HepG2 (cell line): ENCODE data around the gene OR52A1. TPM values are rescaled to one million over a fixed set of nuclear protein-coding genes. Genes with fewer than 3 reads are reported as not detected.
"Not testable (repeated sequence)": the region's sequence is repeated elsewhere in the genome, so short reads cannot be mapped to it uniquely, and the experiment has no call there.

Experiments used
- ATAC-seq: fragments of 200-7000 bp; cut with Tn5 transposase; 3 replicates; pipeline ENCODE4 v1.9.1; 2020; ENCODE audit warnings: mild to moderate bottlenecking, moderate library complexity
- BruUV-seq: library from RNA; stranded (reverse); fragments of 400-500 nt; replicated peaks from 2 replicates; lab custom pipeline; 2021; lab: Mats Ljungman, UMichigan
- CTCF ChIA-PET: fragments of 300-600 bp; formaldehyde crosslinking; extraction: SDS; loops from one replicate; lab custom pipeline; 2021; ENCODE audit warnings: low total read pairs, inconsistent platforms, low intra/inter-chr PET ratio; lab: Yijun Ruan, JAX
- POLR2A ChIA-PET: fragments of 350-600 bp; sonication (Branson Sonifier 250); formaldehyde crosslinking; loops from one replicate; lab custom pipeline; 2020; ENCODE audit warnings: antibody characterized with exemption, inconsistent platforms; lab: Yijun Ruan, JAX
- DNase-seq: peaks from one replicate; pipeline ENCODE4 v3.0.0-alpha.2; 2015; ENCODE audit warnings: low spot score
- FAIRE-seq: peaks from 3 replicates; lab custom pipeline; 2011; peaks lifted over from hg19 to GRCh38; lab: Jason Lieb, UNC
- H2AFZ ChIP-seq: one replicate; pipeline ENCODE4 v1.6.1; 2011; ENCODE audit warnings: low read length, inconsistent platforms
- H3K27ac ChIP-seq: fragments of 300-600 bp; 3 replicates; pipeline ENCODE4 v1.8.0; 2011; ENCODE audit warnings: mixed run types, mild to moderate bottlenecking, mixed read lengths, low read length, inconsistent platforms; ENCODE audit not compliant: insufficient read depth; ENCODE audit errors: extremely low read length
- H3K27me3 ChIP-seq, 2 experiments: fragments of 200-600 bp in 1 of 2; 2 replicates in 1 of 2; 3 replicates in 1 of 2; pipeline versions ENCODE4 v1.6.0 to v1.8.0; 2011; ENCODE audit warnings: low read length in 2 of 2, mild to moderate bottlenecking in 2 of 2, moderate library complexity in 2 of 2, inconsistent platforms in 1 of 2; ENCODE audit not compliant: insufficient read depth in 2 of 2, control insufficient read depth in 1 of 2
- H3K36me3 ChIP-seq, 2 experiments: fragments of 200-600 bp in 1 of 2; replicated peaks in 1 of 2; 2 replicates in 1 of 2; 3 replicates in 1 of 2; pipeline versions ENCODE4 v1.5.1 to v1.8.0; 2011; ENCODE audit warnings: low read length in 2 of 2, inconsistent platforms in 1 of 2; ENCODE audit not compliant: insufficient read depth in 2 of 2, control insufficient read depth in 1 of 2
- H3K4me1 ChIP-seq: 2 replicates; pipeline ENCODE4 v1.5.1; 2012; ENCODE audit warnings: low read length, inconsistent platforms; ENCODE audit not compliant: insufficient read depth
- H3K4me2 ChIP-seq: 2 replicates; pipeline ENCODE4 v1.6.0; 2011; ENCODE audit warnings: low read depth, low read length, inconsistent platforms
- H3K4me3 ChIP-seq, 3 experiments: fragments of 200-600 bp in 1 of 3; sonication (generic), shearing (Covaris generic) in 1 of 3; replicated peaks in 1 of 3; 2 replicates each; pipeline ENCODE4 v1.5.1; 2011 to 2016; ENCODE audit warnings: low read length in 3 of 3, inconsistent platforms in 2 of 3, low read depth in 2 of 3, mild to moderate bottlenecking in 2 of 3, control low read depth in 1 of 3, mixed read lengths in 1 of 3; ENCODE audit not compliant: insufficient read depth in 1 of 3
- H3K79me2 ChIP-seq: one replicate; pipeline ENCODE4 v1.6.1; 2011; ENCODE audit warnings: low read length, inconsistent platforms; ENCODE audit not compliant: insufficient read depth
- H3K9ac ChIP-seq: 2 replicates; pipeline ENCODE4 v1.6.0; 2011; ENCODE audit warnings: mild to moderate bottlenecking, low read depth, low read length, inconsistent platforms; ENCODE audit not compliant: insufficient read depth
- H3K9me3 ChIP-seq: 2 replicates; pipeline ENCODE4 v1.5.1; 2012; ENCODE audit warnings: mild to moderate bottlenecking, low read length
- H4K20me1 ChIP-seq: 2 replicates; pipeline ENCODE4 v1.6.0; 2011; ENCODE audit warnings: inconsistent platforms, mild to moderate bottlenecking, low read length, moderate library complexity; ENCODE audit not compliant: insufficient read depth
- CENPX ChIP-seq: sonication (generic); formaldehyde crosslinking; IDR thresholded peaks from 2 replicates; pipeline ENCODE4 v1.9.0; 2021; ENCODE audit warnings: mild to moderate bottlenecking, missing genetic modification reagents, moderate library complexity
- FOSL2 ChIP-seq: sonication (generic); formaldehyde crosslinking; IDR thresholded peaks from 2 replicates; pipeline ENCODE4 v1.4.0; 2020; ENCODE audit warnings: missing genetic modification reagents
- IRX3 ChIP-seq: sonication (generic); formaldehyde crosslinking; IDR thresholded peaks from 2 replicates; pipeline ENCODE4 v1.8.1; 2023; ENCODE audit warnings: mild to moderate bottlenecking, low read depth, missing genetic modification reagents, borderline replicate concordance
- KLF15 ChIP-seq: sonication (generic); formaldehyde crosslinking; IDR thresholded peaks from 2 replicates; pipeline ENCODE4 v1.8.1; 2023; ENCODE audit warnings: borderline replicate concordance, mild to moderate bottlenecking, inconsistent platforms, missing genetic modification reagents, mixed read lengths
- LRRFIP1 ChIP-seq: sonication (generic); formaldehyde crosslinking; conservative IDR thresholded peaks from 2 replicates; pipeline ENCODE4 v1.4.0; 2020; ENCODE audit warnings: missing genetic modification reagents
- MAFF ChIP-seq: IDR thresholded peaks from 2 replicates; pipeline ENCODE4 v1.6.1; 2011; ENCODE audit warnings: low read depth, low read length, improper control_type of control experiment
- NFE2L2 ChIP-seq: fragments of 150-350 bp; IDR thresholded peaks from 2 replicates; pipeline ENCODE4 v1.6.1; 2014; ENCODE audit warnings: low read length
- SNAI1 ChIP-seq: sonication (generic); formaldehyde crosslinking; IDR thresholded peaks from 2 replicates; pipeline ENCODE4 v1.5.0; 2020; ENCODE audit warnings: mild to moderate bottlenecking, missing genetic modification reagents, borderline replicate concordance
- TBP ChIP-seq: sonication (generic); formaldehyde crosslinking; IDR thresholded peaks from 2 replicates; pipeline ENCODE4 v1.5.0; 2020; ENCODE audit warnings: missing genetic modification reagents
- TP53 ChIP-seq: sonication (generic); formaldehyde crosslinking; conservative IDR thresholded peaks from 2 replicates; pipeline ENCODE4 v1.4.0; 2020; ENCODE audit warnings: missing genetic modification reagents
- YEATS2 ChIP-seq: sonication (generic); formaldehyde crosslinking; IDR thresholded peaks from 2 replicates; pipeline ENCODE4 v1.4.0; 2020; ENCODE audit warnings: missing genetic modification reagents, borderline replicate concordance
- WGBS: methylation state at CpG from one replicate; pipeline ENCODE4 v1.1.6; 2017; ENCODE audit warnings: low lambda C conversion rate; 5-methylcytosine and 5-hydroxymethylcytosine counted together
- in situ Hi-C: cut with HindIII; loops from 2 replicates; pipeline ENCODE4 v1.10.0; 2017; ENCODE audit warnings: low pct_unique_long_range_greater_than_20kb; ENCODE audit not compliant: extremely low pct_ligation_motif_present
- intact Hi-C: fragments of 100-400 bp; cut with micrococcal nuclease; formaldehyde crosslinking; loops from one replicate; pipeline ENCODE4 v1.10.0; 2022; ENCODE audit not compliant: unreplicated experiment
- polyA plus RNA-seq, 8 experiments: library from polyadenylated mRNA; depleted of rRNA in 3 of 8; stranded (reverse) in 7 of 8; unstranded in 1 of 8; fragments of >200 nt; fragmentation: Illumina TruSeq in 4 of 8; extraction: Trizol in 4 of 8; gene quantifications; 2 replicates each; pipeline versions ENCODE4 v1.2.1 to v1.2.3, GENCODE V29; 2011 to 2016; ENCODE audit warnings: low read depth in 4 of 8, missing spikeins in 1 of 8, mixed read lengths in 1 of 8; ENCODE audit not compliant: insufficient read depth in 1 of 8
- total RNA-seq, 5 experiments: library from RNA; depleted of rRNA; stranded (reverse); fragments of >200 nt; fragmentation: Illumina TruSeq; extraction: Trizol; gene quantifications; 2 replicates each; pipeline ENCODE4 v1.2.3, GENCODE V29; 2016; ENCODE audit warnings: low read depth in 1 of 5

OR52A1 gene
- total and polyA plus RNA-seq, 2 of the 13 experiments (the other 11 are each of a cell fraction or from before 2014, with no cell fraction given), result not detected

GRCh38 chr11:5151713-5152153 lies 2.8 kb downstream of the OR52A1 start (continued):
- TF ChIP-seq KLF15 (CRISPR knock-in tag) (no peak), TBP (no peak), TP53 (CRISPR knock-in tag) (no peak), IRX3 (CRISPR knock-in tag) (no peak)

GRCh38 chr11:5144206-5144605 lies 10.4 kb downstream of the OR52A1 start:
- H3K9ac ChIP-seq, DNase-seq, intact Hi-C loops, FAIRE-seq, CTCF ChIA-PET, H3K27ac ChIP-seq, H3K36me3 ChIP-seq, H3K4me3 ChIP-seq, H3K27me3 ChIP-seq, H3K4me1 ChIP-seq, in situ Hi-C loops, H3K79me2 ChIP-seq, H3K4me2 ChIP-seq, H2AFZ ChIP-seq, H3K9me3 ChIP-seq, H4K20me1 ChIP-seq, BruUV-seq, POLR2A ChIA-PET, ATAC-seq: not testable (repeated sequence)
- WGBS, result 38% methylated on average over 4 of the region's 21 CpGs

GRCh38 chr11:5137996-5138395 lies 16.6 kb downstream of the OR52A1 start, which contains the start of gene OR52A5:
Gene OR52A5, minus strand, starts transcription at chr11:5138356. Its CDS starts 5,714 bp downstream, at chr11:5132642.
- Histone ChIP-seq H2AFZ (no peak within 1 kb of the TSS), H4K20me1 (no peaks in the 10 kb centered on the region), H3K79me2 (no peaks in the 10 kb centered on the region), H3K4me1 (no peaks in the 10 kb centered on the region), H3K9me3 (no peaks in the 10 kb centered on the region), H3K36me3 (no peaks in the 10 kb centered on the region), H3K4me3 (no peak within 1 kb of the TSS), H3K27me3 (0 out of 5 replicates have a peak, but pooled peaks cover 0 to 3% of the 10 kb centered on the region in 2 experiments), H3K27ac (no peak within 1 kb of the TSS), H3K4me2 (no peak within 1 kb of the TSS), H3K9ac (no peak within 1 kb of the TSS)
- ATAC-seq (no peak), DNase-seq (no peak), FAIRE-seq (no peak)
- no TSS peak for BruUV-seq
- ChIA-PET POLR2A (no interaction called here), CTCF (no interaction called here)
- 0% methylated on average over 2 of the region's 2 CpGs for WGBS
- in situ Hi-C loops (no loop called here), intact Hi-C loops (no loop called here)
- no peak for TF ChIP-seq YEATS2 (CRISPR knock-in tag)
- TF ChIP-seq SNAI1 (CRISPR knock-in tag), result no peak
- no peak for TF ChIP-seq MAFF
- no peak for TF ChIP-seq KLF15 (CRISPR knock-in tag)
- no peak for TF ChIP-seq LRRFIP1
- no peak for TF ChIP-seq FOSL2 (CRISPR knock-in tag)
- TF ChIP-seq NFE2L2, result no peak
- TF ChIP-seq CENPX (CRISPR knock-in tag), result no peak
